ENCODE data around the gene LIMD2. TPM values are rescaled to one million over a fixed set of nuclear protein-coding genes. Genes with fewer than 3 reads are reported as not detected.

LIMD2 gene
- total RNA-seq, 2 experiments from 2014 or later = 711 to 727 TPM

DNA sequence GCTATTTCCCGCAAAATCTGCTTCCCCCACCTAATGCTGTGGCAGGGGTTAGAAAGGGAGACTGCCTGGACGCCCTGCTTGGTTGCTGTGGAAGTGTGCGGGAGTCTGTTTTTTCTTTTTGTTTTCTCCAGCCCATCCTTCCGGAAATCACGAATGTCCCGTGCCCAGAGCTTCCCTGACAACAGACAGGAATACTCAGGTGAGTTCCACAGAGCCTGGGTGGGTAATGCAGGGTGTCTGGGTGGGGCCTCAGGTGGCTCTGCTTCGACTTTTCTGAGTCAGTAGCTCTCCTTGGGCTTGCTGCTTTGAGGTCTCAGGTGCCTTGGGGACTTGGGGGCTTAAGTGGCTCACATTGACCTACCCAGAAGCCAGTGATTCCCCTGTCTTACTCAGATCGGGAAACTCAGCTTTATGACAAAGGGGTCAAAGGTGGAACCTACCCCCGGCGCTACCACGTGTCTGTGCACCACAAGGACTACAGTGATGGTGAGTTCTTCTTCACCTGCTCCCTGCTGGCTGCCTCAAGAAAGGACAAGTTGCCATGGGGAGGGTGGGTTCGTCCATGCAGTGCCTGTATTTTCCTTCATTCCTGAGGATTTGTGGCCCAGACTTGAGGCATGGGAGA is 11.4 kb downstream of the LIMD2 start:
- H3K36me3 ChIP-seq (ENCODE audit: insufficient read depth, low read length) = peaks cover 75% of the 10 kb centered on the region
- H3K27ac Mint-ChIP-seq = peak overlapping the region; percentile 69
- H3K4me1 Mint-ChIP-seq (ENCODE audit: low read depth) = peaks cover 11% of the 10 kb centered on the region
- H3K4me3 Mint-ChIP-seq = no peak overlapping the region
- H3K4me1 ChIP-seq (ENCODE audit: insufficient read depth, low read length) = peaks cover 11% of the 10 kb centered on the region
- ATAC-seq (ENCODE audit: poor library complexity) (no peak), DNase-seq (no peak)
- no peaks in the 10 kb centered on the region for H3K27me3 Mint-ChIP-seq
- ChIA-PET POLR2A (interaction anchor here (0.8 kb wide), 1 partner anchor 9 kb away, joined by 3 read pairs; no protein-coding TSS in a partner anchor), CTCF (interaction anchor here (1.2 to 1.7 kb wide), 3 partner anchors 8 to 22 kb away, joined by 3 to 5 read pairs (median 3); no protein-coding TSS in a partner anchor)
- H3K27me3 ChIP-seq (ENCODE audit: control insufficient read depth in 1 of 2, insufficient read depth in 2 of 2, low read length in 2 of 2) = no peaks in the 10 kb centered on the region
- no peak overlapping the region for H3K4me3 ChIP-seq (ENCODE audit: low read length)
- H3K9me3 Mint-ChIP-seq = no peaks in the 10 kb centered on the region
- intact Hi-C loops (cut with DNase I, micrococcal nuclease) = no loop called here
- no peak for TF ChIP-seq CTCF (IDR thresholded peaks at IDR 0.05)
- no peaks in the 10 kb centered on the region for H3K9me3 ChIP-seq (ENCODE audit: control insufficient read depth in 1 of 2, insufficient read depth in 1 of 2, low read length in 2 of 2)
- H3K36me3 Mint-ChIP-seq (ENCODE audit: low read depth) = peaks cover 83% of the 10 kb centered on the region
- no peak overlapping the region for H3K27ac ChIP-seq (ENCODE audit: low read depth in 1 of 2, low read length in 2 of 2)

- ChIA-PET CTCF (interaction anchor here (1.9 kb wide), 1 partner anchor 24 kb away, joined by 5 read pairs; no protein-coding TSS in a partner anchor), POLR2A (interaction anchor here (1.5 to 3.1 kb wide), 3 partner anchors 8 to 15 kb away, joined by 4 to 22 read pairs (median 4); no protein-coding TSS in a partner anchor)
- Histone ChIP-seq H3K27me3 (ENCODE audit: control insufficient read depth in 1 of 2, insufficient read depth in 2 of 2, low read length in 2 of 2) (no peaks in the 10 kb centered on the region), H3K4me3 (ENCODE audit: low read length) (no peak overlapping the region), H3K36me3 (ENCODE audit: insufficient read depth, low read length) (peaks cover 75% of the 10 kb centered on the region), H3K27ac (ENCODE audit: low read depth in 1 of 2, low read length in 2 of 2) (no peak overlapping the region), H3K9me3 (ENCODE audit: control insufficient read depth in 1 of 2, insufficient read depth in 1 of 2, low read length in 2 of 2) (no peaks in the 10 kb centered on the region), H3K4me1 (ENCODE audit: insufficient read depth, low read length) (no peaks in the 10 kb centered on the region)
- intact Hi-C loops (cut with DNase I, micrococcal nuclease) = no loop called here
- peak overlapping the region; percentile 2 for H3K27ac Mint-ChIP-seq
- DNase-seq (no peak), ATAC-seq (ENCODE audit: poor library complexity) (no peak)
- no peaks in the 10 kb centered on the region for H3K9me3 Mint-ChIP-seq
- peaks cover 82% of the 10 kb centered on the region for H3K36me3 Mint-ChIP-seq (ENCODE audit: low read depth)
- no peak for TF ChIP-seq CTCF (IDR thresholded peaks at IDR 0.05)
- H3K4me3 Mint-ChIP-seq = no peak overlapping the region
- no peaks in the 10 kb centered on the region for H3K4me1 Mint-ChIP-seq (ENCODE audit: low read depth)
- H3K27me3 Mint-ChIP-seq = no peaks in the 10 kb centered on the region
These were observed 13.7 kb downstream of the LIMD2 start for GRCh38 chr17:63686138-63686685.

- no peak for TF ChIP-seq CTCF (IDR thresholded peaks at IDR 0.05)
- Histone ChIP-seq H3K27me3 (ENCODE audit: control insufficient read depth in 1 of 2, insufficient read depth in 2 of 2, low read length in 2 of 2) (no peaks in the 10 kb centered on the region), H3K4me1 (ENCODE audit: insufficient read depth, low read length) (no peaks in the 10 kb centered on the region), H3K36me3 (ENCODE audit: insufficient read depth, low read length) (peaks cover 71% of the 10 kb centered on the region), H3K27ac (ENCODE audit: low read depth in 1 of 2, low read length in 2 of 2) (no peak overlapping the region), H3K4me3 (ENCODE audit: low read length) (no peak overlapping the region), H3K9me3 (ENCODE audit: control insufficient read depth in 1 of 2, insufficient read depth in 1 of 2, low read length in 2 of 2) (no peaks in the 10 kb centered on the region)
- Mint-ChIP-seq H3K4me3 (no peak overlapping the region), H3K9me3 (no peaks in the 10 kb centered on the region), H3K4me1 (ENCODE audit: low read depth) (no peaks in the 10 kb centered on the region), H3K27ac (no peak overlapping the region), H3K36me3 (ENCODE audit: low read depth) (peaks cover 82% of the 10 kb centered on the region), H3K27me3 (no peaks in the 10 kb centered on the region)
- DNase-seq (no peak), ATAC-seq (ENCODE audit: poor library complexity) (no peak)
- POLR2A ChIA-PET = interaction anchor here (1.5 to 3.1 kb wide), 2 partner anchors 9 to 16 kb away, joined by 4 to 22 read pairs; no protein-coding TSS in a partner anchor
- intact Hi-C loops (cut with DNase I, micrococcal nuclease) = no loop called here
- CTCF ChIA-PET = interaction anchor here (1.9 kb wide), 1 partner anchor 25 kb away, joined by 5 read pairs; no protein-coding TSS in a partner anchor
These were observed 14.3 kb downstream of the LIMD2 start for GRCh38 chr17:63685578-63685977.
